IPS-11a (cell line): Measurements from ENCODE around the gene ANKDD1B.

Experiments
- H3K4me3 ChIP-seq: one replicate; pipeline ENCODE4 v1.5.1; 2013; ENCODE audit warnings: low read depth, low read length, control low read depth

ANKDD1B gene

DNA sequence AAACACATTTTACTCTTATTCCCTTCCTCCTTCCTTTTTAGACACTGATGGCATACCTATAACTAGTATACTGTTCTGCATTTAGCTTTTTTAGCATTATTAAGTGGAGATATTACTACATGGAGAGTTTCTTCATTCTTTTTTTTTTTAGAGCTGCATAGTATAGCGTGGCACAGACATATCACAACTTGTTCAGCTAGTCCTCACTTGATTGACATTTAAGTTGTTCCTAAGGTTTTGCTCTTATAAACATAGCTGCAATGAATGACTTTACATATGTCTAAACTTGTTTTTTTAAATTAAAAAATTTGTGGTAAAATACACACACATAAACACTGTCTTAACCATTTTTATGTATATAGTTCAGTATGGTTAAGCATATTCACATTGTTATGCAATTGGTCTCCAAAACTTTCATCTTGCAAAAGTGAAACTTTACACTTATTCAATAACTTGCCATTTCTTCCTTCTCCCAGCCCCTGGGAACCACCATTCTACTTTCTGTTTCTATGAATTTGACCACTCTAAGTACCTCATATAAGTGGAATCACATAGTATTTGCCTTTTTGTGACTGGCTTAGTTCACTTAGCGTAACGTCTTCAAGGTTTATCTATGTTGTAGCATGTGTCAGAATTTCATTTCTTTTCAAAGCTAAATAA lies 48.7 kb downstream of the ANKDD1B start:
- no peak overlapping the region for H3K4me3 ChIP-seq

DNA sequence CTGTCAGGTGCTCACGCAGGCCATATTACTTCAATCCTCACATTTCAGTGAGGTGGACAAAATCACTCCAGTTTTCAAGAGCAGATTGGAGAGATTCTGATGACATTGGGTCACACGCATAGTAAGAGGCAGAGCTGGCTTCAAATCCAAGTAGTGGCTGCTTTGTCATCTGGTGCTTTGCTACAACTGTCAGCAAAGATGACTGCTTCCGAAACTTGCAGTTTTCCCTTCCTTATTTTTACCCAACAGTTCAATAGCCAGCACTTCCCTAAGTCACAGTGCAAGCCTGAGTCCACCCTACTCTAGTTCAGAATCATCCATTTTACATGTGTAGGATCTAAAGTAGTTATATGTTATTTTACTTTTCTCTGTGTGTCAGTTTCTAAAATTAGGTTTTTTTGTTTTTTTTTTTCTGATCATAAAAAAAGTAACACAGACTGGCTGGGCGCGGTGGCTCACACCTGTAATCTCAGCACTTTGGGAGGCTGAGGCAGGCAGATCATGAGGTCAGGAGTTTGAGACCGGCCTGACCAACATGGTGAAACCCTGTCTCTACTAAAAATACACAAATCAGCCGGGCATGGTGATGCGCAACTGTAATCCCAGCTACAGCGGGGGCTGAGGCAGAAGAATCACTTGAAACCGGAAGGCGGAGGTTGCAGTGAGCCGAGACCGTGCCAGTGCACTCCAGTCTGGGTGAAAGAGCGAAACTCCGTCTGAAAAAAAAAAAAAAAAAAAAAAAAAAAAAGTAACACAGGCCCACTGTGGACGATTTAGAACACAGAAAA lies 49.6 kb downstream of the ANKDD1B start:
- no peak overlapping the region for H3K4me3 ChIP-seq

GRCh38 chr5:75662061-75662460 lies 50.8 kb downstream of the ANKDD1B start:
- no peak overlapping the region for H3K4me3 ChIP-seq

GRCh38 chr5:75663579-75664284 lies 52.5 kb downstream of the ANKDD1B start:
- H3K4me3 ChIP-seq: no peak overlapping the region

DNA sequence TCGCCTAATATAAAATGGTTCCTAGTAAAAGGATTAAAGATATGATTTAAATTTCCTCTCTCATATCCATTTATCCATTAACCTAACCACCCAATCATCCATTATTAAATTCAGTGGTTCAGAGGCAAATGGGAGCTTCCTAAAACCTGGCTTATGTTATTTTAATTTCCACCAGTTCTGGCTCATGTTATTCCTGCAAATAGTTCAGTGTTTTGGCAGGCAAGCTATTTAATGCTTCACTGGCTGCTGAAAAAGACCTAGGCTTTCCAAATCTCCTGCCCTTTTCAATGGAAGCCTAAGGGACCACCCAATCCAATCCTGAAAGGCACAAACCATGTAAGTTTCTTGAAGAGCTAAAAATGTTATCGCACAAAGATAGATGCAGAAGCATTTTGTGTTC lies 53.7 kb downstream of the ANKDD1B start:
- H3K4me3 ChIP-seq: no peak overlapping the region

DNA sequence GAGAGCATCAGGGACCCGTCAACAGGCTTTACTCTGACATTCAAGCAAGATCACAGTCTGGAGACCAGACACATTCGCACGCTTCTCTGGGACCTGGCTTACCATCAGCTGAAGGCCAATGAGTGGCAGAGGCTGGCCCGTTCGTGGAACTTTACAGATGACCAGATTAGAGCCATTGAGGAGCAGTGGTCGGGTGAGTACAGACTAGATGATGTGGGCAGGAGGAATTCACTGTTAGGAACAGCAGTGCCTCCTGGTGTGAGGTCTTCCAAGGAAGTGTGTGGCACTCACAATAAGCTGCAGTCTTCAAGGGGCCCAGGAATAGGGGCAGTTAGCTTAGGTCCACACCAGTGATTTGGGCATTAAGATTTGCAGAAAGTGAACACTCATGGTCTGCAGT lies 55.5 kb downstream of the ANKDD1B start:
- no peak overlapping the region for H3K4me3 ChIP-seq

GRCh38 chr5:75667586-75667985 lies 56.3 kb downstream of the ANKDD1B start:
- no peak overlapping the region for H3K4me3 ChIP-seq

DNA sequence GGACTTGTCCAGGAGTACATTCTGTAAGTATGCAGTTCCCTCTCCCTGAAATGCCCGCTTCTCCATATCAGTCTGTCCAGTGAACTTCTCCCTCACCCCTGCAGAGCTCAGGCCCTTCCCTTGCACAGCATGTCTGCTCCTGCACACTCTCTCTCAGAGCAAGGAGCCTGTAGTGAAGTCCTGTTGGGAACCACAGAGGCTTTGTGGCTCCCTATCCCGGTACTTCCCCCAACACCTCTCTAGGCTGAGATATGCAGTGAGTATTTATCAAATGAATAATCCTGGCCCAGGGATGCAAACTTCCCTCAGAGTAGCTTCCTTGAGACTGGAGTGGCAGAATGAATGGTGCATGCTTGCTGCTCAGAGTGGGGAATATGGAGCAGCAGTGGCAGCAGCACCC lies 57.2 kb downstream of the ANKDD1B start:
- no peak overlapping the region for H3K4me3 ChIP-seq

DNA sequence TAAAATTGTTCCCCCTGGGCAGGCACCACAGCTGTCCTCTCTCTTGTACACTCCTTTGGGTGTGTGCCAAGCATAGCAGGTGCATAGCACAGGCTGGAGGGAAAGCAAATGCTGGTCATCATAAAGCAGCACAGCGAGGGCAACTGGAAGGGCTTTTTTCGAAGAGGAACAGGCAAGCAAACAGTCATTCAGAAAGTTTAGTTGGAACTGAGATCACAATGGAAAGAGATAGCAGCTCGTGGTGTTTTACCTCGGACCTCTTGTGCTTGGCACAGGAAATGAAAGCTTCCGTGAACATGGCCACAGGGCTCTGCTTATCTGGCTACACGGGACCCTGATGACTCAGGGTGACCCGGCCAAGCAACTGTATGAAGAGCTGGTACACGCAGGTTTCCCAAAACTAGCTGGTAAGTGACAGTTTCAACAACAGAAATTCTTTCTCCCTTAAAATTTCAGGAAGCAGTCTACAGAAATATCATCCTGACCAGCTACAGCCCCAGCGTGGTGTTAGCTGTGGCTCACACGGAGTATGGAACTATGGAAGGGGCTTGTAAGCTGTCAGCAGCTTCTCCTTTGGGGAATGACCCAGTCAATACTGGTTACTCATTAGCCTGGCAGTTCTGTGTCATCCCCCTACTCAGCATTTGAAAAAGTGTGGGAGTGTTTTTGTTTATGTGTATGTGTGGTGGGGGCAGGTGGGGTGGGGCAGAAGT lies 57.9 kb downstream of the ANKDD1B start:
- H3K4me3 ChIP-seq: no peak overlapping the region

- H3K4me3 ChIP-seq: no peak overlapping the region
Measured at GRCh38 chr5:75670577-75670976, 59.3 kb downstream of the ANKDD1B start.

GRCh38 chr5:75671506-75671905 lies 60.3 kb downstream of the ANKDD1B start:
- no peak overlapping the region for H3K4me3 ChIP-seq

DNA sequence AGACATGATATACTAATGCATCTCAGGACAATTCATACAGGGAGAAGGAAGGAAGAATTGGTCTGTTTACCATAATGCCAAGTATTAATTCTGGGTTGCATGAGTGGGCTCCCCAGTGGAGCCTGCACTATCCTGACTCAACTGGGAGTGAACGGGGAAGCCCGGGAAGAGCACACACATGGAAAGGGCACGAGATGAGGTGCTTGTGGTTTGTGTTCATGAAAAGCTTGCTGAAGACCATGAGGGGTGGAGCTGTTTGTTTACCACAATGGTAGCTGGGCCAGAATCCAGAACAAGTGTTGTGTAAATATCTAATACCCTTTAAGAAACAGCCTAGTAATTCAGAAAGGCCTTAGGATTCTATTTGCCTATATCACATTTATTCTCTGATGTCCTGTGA lies 61.4 kb downstream of the ANKDD1B start:
- H3K4me3 ChIP-seq: no peak overlapping the region

- H3K4me3 ChIP-seq: no peak overlapping the region
Measured at GRCh38 chr5:75675783-75676182, 64.5 kb downstream of the ANKDD1B start.

- no peak overlapping the region for H3K4me3 ChIP-seq
Measured at GRCh38 chr5:75677607-75678006, 66.4 kb downstream of the ANKDD1B start.

- H3K4me3 ChIP-seq: no peak overlapping the region
Measured at GRCh38 chr5:75678155-75678554, 66.9 kb downstream of the ANKDD1B start.

GRCh38 chr5:75681125-75681830 lies 70.0 kb downstream of the ANKDD1B start:
- no peak overlapping the region for H3K4me3 ChIP-seq

GRCh38 chr5:75685141-75685540 lies 73.9 kb downstream of the ANKDD1B start:
- H3K4me3 ChIP-seq: no peak overlapping the region

GRCh38 chr5:75686480-75686879 lies 75.2 kb downstream of the ANKDD1B start:
- H3K4me3 ChIP-seq: no peak overlapping the region

GRCh38 chr5:75690669-75691068 lies 79.4 kb downstream of the ANKDD1B start:
- no peak overlapping the region for H3K4me3 ChIP-seq

- no peak overlapping the region for H3K4me3 ChIP-seq
Measured at GRCh38 chr5:75694781-75695180, 83.5 kb downstream of the ANKDD1B start.
